ENCODE results near the gene CDK5R1. TPM values are rescaled to one million over a fixed set of nuclear protein-coding genes. Genes with fewer than 3 reads are reported as not detected.

The CDK5R1 gene
- polyA plus RNA-seq (2011; rRNA removed): 0.20 and 0.26 TPM in 2 replicates
- polyA minus RNA-seq (2011; rRNA and poly(A)+ RNA removed): 0.41 and 0.43 TPM in 2 replicates

DNA sequence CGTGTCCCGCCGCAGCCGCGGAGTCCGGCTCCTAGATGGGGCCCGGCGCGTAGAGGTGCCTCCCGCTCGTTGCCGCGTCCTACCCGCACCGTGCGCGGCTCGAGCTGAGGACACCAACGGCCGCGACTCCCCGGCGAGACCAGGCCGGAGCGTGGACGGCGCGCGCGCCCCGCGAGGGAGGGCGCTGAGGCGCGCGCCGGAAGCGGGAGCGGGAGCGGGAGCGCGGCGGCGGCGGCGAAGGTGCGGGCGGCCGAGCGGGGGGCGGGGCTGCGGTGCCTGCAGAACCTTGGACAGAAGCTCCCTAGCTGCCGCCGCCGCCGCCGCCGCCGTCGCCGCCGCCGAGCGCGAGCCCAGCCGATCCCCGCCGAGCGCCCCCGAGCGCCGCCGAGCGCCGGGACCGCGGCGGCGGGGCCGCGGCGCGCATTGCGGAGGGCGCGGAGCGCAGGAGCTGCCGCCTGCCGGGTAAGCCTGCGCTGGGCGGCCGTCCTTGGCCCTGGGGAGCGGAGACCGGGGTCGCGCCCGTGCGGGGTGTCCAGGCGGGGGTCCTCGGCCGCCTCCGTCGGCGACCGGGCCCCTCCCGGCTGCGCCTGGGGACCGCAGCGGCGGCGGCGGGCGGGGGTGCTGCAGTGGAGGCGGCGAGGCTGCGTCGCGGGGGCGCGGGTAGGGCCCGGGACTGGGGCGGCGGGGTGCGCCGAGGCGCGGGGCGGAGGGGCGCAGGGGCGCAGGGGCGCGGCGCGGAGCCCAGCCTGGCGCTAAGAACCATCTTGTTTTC is at the start of gene CDK5R1:
Gene CDK5R1, plus strand, starts transcription at position 293 of the 772 bp plus-strand sequence. CDS start 628 bp downstream, outside the sequence.
- POLR2A ChIA-PET: no interaction called here
- TF ChIP-seq, protein P1, sequence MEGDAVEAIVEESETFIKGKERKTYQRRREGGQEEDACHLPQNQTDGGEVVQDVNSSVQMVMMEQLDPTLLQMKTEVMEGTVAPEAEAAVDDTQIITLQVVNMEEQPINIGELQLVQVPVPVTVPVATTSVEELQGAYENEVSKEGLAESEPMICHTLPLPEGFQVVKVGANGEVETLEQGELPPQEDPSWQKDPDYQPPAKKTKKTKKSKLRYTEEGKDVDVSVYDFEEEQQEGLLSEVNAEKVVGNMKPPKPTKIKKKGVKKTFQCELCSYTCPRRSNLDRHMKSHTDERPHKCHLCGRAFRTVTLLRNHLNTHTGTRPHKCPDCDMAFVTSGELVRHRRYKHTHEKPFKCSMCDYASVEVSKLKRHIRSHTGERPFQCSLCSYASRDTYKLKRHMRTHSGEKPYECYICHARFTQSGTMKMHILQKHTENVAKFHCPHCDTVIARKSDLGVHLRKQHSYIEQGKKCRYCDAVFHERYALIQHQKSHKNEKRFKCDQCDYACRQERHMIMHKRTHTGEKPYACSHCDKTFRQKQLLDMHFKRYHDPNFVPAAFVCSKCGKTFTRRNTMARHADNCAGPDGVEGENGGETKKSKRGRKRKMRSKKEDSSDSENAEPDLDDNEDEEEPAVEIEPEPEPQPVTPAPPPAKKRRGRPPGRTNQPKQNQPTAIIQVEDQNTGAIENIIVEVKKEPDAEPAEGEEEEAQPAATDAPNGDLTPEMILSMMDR (IDR thresholded peaks at IDR 0.05; ENCODE audit: insufficient read depth, low read depth, low read length): no peak
- H3K27me3 ChIP-seq (ENCODE audit: control insufficient read depth, insufficient read depth, low read length): no peaks in the 10 kb centered on the region
- CTCF ChIA-PET: interaction anchor here (0.7 to 1.6 kb wide), 6 partner anchors 10 to 271 kb away, joined by 3 to 4 read pairs (median 3); no protein-coding TSS in a partner anchor
- H3K36me3 ChIP-seq (ENCODE audit: control insufficient read depth, insufficient read depth, low read length): peaks cover 2% of the 10 kb centered on the region
- H3K4me3 ChIP-seq (ENCODE audit: low read depth, low read length): peak within 1 kb of the TSS; percentile 51
- no peak for DNase-seq (ENCODE audit: low read depth)

DNA sequence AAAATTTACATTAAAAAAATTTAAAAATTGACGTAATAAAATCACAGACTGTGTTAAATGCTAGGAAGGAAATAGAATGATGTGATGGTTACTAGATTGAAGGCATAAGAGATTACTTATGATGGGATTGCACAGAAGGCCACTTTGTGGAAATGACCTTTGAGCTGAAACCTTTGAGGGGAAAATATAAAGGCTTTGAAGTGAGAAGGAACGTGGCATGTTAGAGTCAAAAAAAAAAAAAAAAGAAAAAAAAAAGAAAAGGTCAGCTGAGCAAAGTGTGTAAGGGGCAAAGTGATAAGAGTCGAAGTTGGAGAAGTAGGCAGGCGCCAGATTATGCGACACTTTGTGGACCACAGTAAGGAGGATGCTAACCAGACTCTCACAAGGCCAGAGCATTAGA is 46.1 kb upstream of the CDK5R1 start:
- Histone ChIP-seq H3K27me3 (ENCODE audit: control insufficient read depth, insufficient read depth, low read length) (no peaks in the 10 kb centered on the region), H3K36me3 (ENCODE audit: control insufficient read depth, insufficient read depth, low read length) (no peaks in the 10 kb centered on the region), H3K4me3 (ENCODE audit: low read depth, low read length) (no peak overlapping the region)
- TF ChIP-seq, protein P1 (IDR thresholded peaks at IDR 0.05; ENCODE audit: insufficient read depth, low read depth, low read length): no peak
- no peak for DNase-seq (ENCODE audit: low read depth)
- ChIA-PET CTCF (no interaction called here), POLR2A (no interaction called here)

DNA sequence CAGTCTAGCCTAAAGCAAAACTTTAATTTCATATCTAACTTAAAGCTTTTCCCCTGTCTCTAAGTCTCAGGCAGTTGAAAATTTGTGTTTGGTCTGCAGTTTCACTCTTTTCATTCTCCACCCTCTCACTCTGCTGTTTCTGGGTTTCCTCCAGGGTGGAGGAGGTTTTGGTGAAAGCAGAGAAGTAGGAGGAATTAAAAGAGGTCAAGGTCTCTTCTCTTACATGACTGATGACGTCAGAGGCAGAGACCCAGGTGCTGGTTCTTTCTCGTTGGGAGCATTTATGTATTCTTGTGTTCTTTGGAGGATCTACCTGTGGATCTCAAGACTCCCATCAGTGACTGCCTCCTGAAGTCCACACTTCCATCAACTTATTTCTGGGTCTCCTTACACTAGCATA is 44.9 kb upstream of the CDK5R1 start:
- Histone ChIP-seq H3K36me3 (ENCODE audit: control insufficient read depth, insufficient read depth, low read length) (no peaks in the 10 kb centered on the region; the same call in 1 of the 2 replicates), H3K4me3 (ENCODE audit: low read depth, low read length) (no peak overlapping the region), H3K27me3 (ENCODE audit: control insufficient read depth, insufficient read depth, low read length) (no peaks in the 10 kb centered on the region)
- no peak for DNase-seq (ENCODE audit: low read depth)
- POLR2A ChIA-PET: no interaction called here
- TF ChIP-seq, protein P1 (IDR thresholded peaks at IDR 0.05; ENCODE audit: insufficient read depth, low read depth, low read length): no peak
- CTCF ChIA-PET: interaction anchor here (4.0 kb wide), 1 partner anchor 8 kb away, joined by 43 read pairs; no protein-coding TSS in a partner anchor

DNA sequence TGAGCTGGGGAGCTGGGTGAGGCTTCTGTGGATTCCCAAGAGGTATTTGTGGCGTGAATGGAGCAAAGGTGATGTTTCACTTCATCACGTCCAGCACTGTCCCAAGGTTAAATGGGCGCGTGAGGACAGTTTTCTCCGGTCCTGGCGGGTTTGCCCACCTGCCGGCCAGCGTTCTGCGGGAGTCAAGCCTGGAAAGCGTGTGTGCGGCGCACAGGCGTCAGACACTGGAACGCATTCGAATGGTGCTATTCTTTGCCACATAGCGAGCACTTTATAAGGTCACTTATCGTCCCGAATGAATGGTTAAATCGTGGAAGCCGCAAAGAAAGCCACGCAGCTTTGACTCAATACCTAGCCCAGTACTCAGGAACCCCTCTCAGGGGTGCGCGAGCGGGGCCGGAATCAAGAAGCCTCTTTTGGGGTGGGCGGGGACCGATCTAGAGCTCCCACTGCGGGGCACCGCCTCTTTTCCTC is 42.9 kb upstream of the CDK5R1 start:
- DNase-seq (ENCODE audit: low read depth): no peak
- TF ChIP-seq, protein P1 (IDR thresholded peaks at IDR 0.05; ENCODE audit: insufficient read depth, low read depth, low read length): no peak
- Histone ChIP-seq H3K36me3 (ENCODE audit: control insufficient read depth, insufficient read depth, low read length) (peaks cover 2% of the 10 kb centered on the region), H3K4me3 (ENCODE audit: low read depth, low read length) (peak overlapping the region; percentile 97), H3K27me3 (ENCODE audit: control insufficient read depth, insufficient read depth, low read length) (no peaks in the 10 kb centered on the region)
- CTCF ChIA-PET: interaction anchor here (0.6 to 4.3 kb wide), 21 partner anchors 9 to 508 kb away, joined by 3 to 43 read pairs (median 4); no protein-coding TSS in a partner anchor
- POLR2A ChIA-PET: no interaction called here

DNA sequence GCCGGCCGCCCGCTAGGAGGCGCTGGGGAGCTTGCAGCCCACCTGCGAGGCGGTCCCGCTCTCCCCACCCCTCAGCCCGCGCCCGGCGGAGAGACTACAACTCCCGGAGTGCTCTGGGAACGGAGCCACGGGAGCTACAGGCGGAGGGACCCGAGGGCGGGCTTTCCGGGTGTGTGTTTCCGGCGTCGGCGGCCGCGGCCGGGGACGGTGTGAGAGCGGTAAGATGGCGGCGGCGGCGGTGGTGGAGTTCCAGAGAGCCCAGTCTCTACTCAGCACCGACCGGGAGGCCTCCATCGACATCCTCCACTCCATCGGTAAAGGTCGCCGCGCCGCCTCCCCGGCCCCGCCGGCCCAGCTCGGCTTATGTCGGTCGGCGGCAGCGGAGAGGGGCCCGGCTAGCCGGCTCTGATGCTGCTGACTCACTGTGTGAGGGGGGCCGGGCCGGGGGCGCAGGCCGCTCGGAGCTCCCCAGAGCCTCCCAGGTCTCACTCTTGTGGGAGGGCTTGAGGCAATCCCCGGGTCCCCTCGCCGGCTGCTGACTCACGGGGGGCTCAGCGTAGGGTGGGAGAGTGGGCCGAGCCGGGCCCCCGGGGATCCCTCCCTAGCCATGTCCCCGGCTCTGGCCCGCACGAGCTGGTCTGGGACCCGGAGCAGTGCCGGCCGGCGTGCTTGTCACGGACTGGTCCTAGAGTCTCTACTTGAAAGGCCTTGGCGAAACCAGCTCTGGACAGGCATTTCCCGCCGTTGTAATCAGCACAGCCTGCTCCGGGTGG is 42.3 kb upstream of the CDK5R1 start, which contains the start of gene PSMD11:
Gene PSMD11, plus strand, starts transcription at position 210 of the 773 bp plus-strand sequence. Its CDS starts 14 bp downstream, at position 224.
- H3K4me3 ChIP-seq (ENCODE audit: low read depth, low read length): peak within 1 kb of the TSS; percentile 97
- H3K36me3 ChIP-seq (ENCODE audit: control insufficient read depth, insufficient read depth, low read length): peaks cover 3% of the 10 kb centered on the region
- TF ChIP-seq, protein P1 (IDR thresholded peaks at IDR 0.05; ENCODE audit: insufficient read depth, low read depth, low read length): peak; percentile 98
- CTCF ChIA-PET: interaction anchor here (0.5 to 4.3 kb wide), 24 partner anchors 8 to 508 kb away, joined by 3 to 43 read pairs (median 4); no protein-coding TSS in a partner anchor
- POLR2A ChIA-PET: no interaction called here
- DNase-seq (ENCODE audit: low read depth): peak; percentile 70
- no peaks in the 10 kb centered on the region for H3K27me3 ChIP-seq (ENCODE audit: control insufficient read depth, insufficient read depth, low read length)

Measured in BJ (cell line).